Measurements from ENCODE around the gene CYP19A1. TPM values are rescaled to one million over a fixed set of nuclear protein-coding genes. Genes with fewer than 3 reads are reported as not detected.

Gene CYP19A1
- total RNA-seq, 1 donor from 2014 or later, result not detected

GRCh38 chr15:51229907-51230330 lies 108.5 kb downstream of the CYP19A1 start:
- Mint-ChIP-seq H3K27ac (no peak overlapping the region), H3K9me3 (no peaks in the 10 kb centered on the region), H3K4me1 (no peaks in the 10 kb centered on the region), H3K4me3 (no peak overlapping the region), H3K36me3 (no peaks in the 10 kb centered on the region), H3K27me3 (ENCODE audit: insufficient read depth, low read depth) (peaks cover 2% of the 10 kb centered on the region)
- DNase-seq (ENCODE audit: low spot score), result peak; percentile 65
- H4K20me1 ChIP-seq (ENCODE audit: low read depth), result no peaks in the 10 kb centered on the region
- H3K4me1 ChIP-seq, result peaks cover 27% of the 10 kb centered on the region
- no peak overlapping the region for H3K4me2 ChIP-seq
- no peak overlapping the region for H3K4me3 ChIP-seq
- no peaks in the 10 kb centered on the region for H3K36me3 ChIP-seq
- no peaks in the 10 kb centered on the region for H3K27me3 ChIP-seq
- H3K9me3 ChIP-seq (ENCODE audit: low read depth), result no peaks in the 10 kb centered on the region
- no peak overlapping the region for H3K9ac ChIP-seq
- H3K27ac ChIP-seq, result no peak overlapping the region
- peak overlapping the region; percentile 1 for H2AFZ ChIP-seq (replicated peaks)
- H3K79me2 ChIP-seq (ENCODE audit: low read depth), result no peaks in the 10 kb centered on the region
- H3F3A ChIP-seq (ENCODE audit: low read depth), result peaks cover 15% of the 10 kb centered on the region
- TF ChIP-seq CTCF (IDR thresholded peaks at IDR 0.05) (peak; percentile 70), EZH2phosphoT487 (IDR thresholded peaks at IDR 0.05) (no peak)

GRCh38 chr15:51227940-51228732 lies 110.3 kb downstream of the CYP19A1 start:
- Histone ChIP-seq H3K4me2 (no peak overlapping the region), H3K27me3 (no peaks in the 10 kb centered on the region), H4K20me1 (ENCODE audit: low read depth) (no peaks in the 10 kb centered on the region), H2AFZ (replicated peaks) (no peak overlapping the region), H3K36me3 (no peaks in the 10 kb centered on the region), H3K4me1 (peaks cover 12% of the 10 kb centered on the region), H3K9me3 (ENCODE audit: low read depth) (no peaks in the 10 kb centered on the region), H3K4me3 (no peak overlapping the region), H3K79me2 (ENCODE audit: low read depth) (no peaks in the 10 kb centered on the region), H3K9ac (no peak overlapping the region), H3K27ac (no peak overlapping the region), H3F3A (ENCODE audit: low read depth) (no peaks in the 10 kb centered on the region)
- no peak for DNase-seq (ENCODE audit: low spot score)
- H3K4me3 Mint-ChIP-seq, result no peak overlapping the region
- H3K27ac Mint-ChIP-seq, result no peak overlapping the region
- H3K36me3 Mint-ChIP-seq, result no peaks in the 10 kb centered on the region
- H3K9me3 Mint-ChIP-seq, result no peaks in the 10 kb centered on the region
- H3K27me3 Mint-ChIP-seq (ENCODE audit: insufficient read depth, low read depth), result no peaks in the 10 kb centered on the region
- no peak for TF ChIP-seq EZH2 (IDR thresholded peaks at IDR 0.05)
- no peak for TF ChIP-seq EZH2phosphoT487 (IDR thresholded peaks at IDR 0.05)
- no peak for TF ChIP-seq CTCF (IDR thresholded peaks at IDR 0.05)
- no peaks in the 10 kb centered on the region for H3K4me1 Mint-ChIP-seq

- H3K79me2 ChIP-seq (ENCODE audit: low read depth), result no peaks in the 10 kb centered on the region
- H3K27ac Mint-ChIP-seq, result peak overlapping the region; percentile 38
- no peak overlapping the region for H2AFZ ChIP-seq (replicated peaks)
- DNase-seq (ENCODE audit: low spot score), result no peak
- no peaks in the 10 kb centered on the region for H3F3A ChIP-seq (ENCODE audit: low read depth)
- no peaks in the 10 kb centered on the region for H3K9me3 ChIP-seq (ENCODE audit: low read depth)
- H3K4me2 ChIP-seq, result no peak overlapping the region
- no peak overlapping the region for H3K9ac ChIP-seq
- H3K27me3 Mint-ChIP-seq (ENCODE audit: insufficient read depth, low read depth), result no peaks in the 10 kb centered on the region
- no peaks in the 10 kb centered on the region for H3K27me3 ChIP-seq
- H3K9me3 Mint-ChIP-seq, result no peaks in the 10 kb centered on the region
- H3K36me3 ChIP-seq, result no peaks in the 10 kb centered on the region
- TF ChIP-seq CTCF (IDR thresholded peaks at IDR 0.05) (no peak), EZH2 (IDR thresholded peaks at IDR 0.05) (no peak), EZH2phosphoT487 (IDR thresholded peaks at IDR 0.05) (no peak)
- no peak overlapping the region for H3K4me3 Mint-ChIP-seq
- H3K4me1 Mint-ChIP-seq, result no peaks in the 10 kb centered on the region
- H3K27ac ChIP-seq, result no peak overlapping the region
- H3K4me1 ChIP-seq, result peaks cover 12% of the 10 kb centered on the region
- H4K20me1 ChIP-seq (ENCODE audit: low read depth), result no peaks in the 10 kb centered on the region
- H3K4me3 ChIP-seq, result no peak overlapping the region
- no peaks in the 10 kb centered on the region for H3K36me3 Mint-ChIP-seq
These were observed 111.7 kb downstream of the CYP19A1 start for GRCh38 chr15:51226576-51227210.
